GM18526 (cell line): Measurements from ENCODE around the gene SLC7A7.

ENCODE experiments used
- POLR2A ChIP-seq: IDR thresholded peaks from 3 replicates; pipeline ENCODE4 v1.6.1; 2011; ENCODE audit not compliant: insufficient read length; ENCODE audit errors: extremely low read depth

SLC7A7 gene

DNA sequence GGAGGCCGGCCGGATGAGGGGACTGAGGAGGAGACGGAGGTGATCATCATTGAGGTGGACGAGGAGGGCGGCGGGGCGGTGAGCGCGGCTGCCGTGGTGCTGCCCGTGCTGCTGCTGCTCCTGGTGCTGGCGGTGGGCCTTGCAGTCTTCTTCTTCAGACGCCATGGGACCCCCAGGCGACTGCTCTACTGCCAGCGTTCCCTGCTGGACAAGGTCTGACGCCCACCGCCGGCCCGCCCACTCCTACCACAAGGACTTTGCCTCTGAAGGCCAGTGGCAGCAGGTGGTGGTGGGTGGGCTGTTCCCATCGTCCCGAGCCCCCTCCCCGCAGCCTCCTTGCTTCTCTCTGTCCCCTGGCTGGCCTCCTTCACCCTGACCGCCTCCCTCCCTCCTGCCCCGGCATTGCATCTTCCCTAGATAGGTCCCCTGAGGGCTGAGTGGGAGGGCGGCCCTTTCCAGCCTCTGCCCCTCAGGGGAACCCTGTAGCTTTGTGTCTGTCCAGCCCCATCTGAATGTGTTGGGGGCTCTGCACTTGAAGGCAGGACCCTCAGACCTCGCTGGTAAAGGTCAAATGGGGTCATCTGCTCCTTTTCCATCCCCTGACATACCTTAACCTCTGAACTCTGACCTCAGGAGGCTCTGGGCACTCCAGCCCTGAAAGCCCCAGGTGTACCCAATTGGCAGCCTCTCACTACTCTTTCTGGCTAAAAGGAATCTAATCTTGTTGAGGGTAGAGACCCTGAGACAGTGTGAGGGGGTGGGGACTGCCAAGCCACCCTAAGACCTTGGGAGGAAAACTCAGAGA lies 30.8 kb upstream of the SLC7A7 start:
- TF ChIP-seq POLR2A = no peak

- no peak for TF ChIP-seq POLR2A
Measured at GRCh38 chr14:22845103-22845394, 29.8 kb upstream of the SLC7A7 start.

GRCh38 chr14:22844221-22845102 lies 29.2 kb upstream of the SLC7A7 start:
- TF ChIP-seq POLR2A = no peak

DNA sequence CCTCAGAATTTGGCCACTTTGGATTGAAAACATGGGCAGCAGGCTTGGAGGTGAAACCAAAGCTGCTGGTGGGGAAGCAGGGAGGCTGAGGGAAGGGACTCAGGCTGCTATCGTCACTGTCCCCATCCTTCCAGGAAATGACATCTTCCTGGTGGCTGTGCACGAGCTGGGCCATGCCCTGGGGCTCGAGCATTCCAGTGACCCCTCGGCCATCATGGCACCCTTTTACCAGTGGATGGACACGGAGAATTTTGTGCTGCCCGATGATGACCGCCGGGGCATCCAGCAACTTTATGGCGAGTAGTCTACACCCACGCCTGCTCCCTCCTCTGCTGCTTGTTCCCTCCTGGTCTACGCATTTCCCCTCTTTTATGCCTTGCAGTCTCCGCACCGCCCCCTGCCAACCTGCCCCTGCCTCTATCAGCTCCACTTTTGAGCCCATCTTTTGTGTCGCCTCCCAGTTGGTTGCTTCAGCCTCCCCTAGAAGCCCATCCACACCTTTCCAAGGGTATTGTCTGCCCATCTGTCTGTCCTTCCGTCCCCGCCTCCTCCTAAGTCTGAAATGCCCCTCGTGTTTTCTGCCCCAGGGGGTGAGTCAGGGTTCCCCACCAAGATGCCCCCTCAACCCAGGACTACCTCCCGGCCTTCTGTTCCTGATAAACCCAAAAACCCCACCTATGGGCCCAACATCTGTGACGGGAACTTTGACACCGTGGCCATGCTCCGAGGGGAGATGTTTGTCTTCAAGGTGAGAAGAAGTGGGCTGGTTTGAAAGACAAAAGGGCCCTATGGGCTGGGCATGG lies 28.1 kb upstream of the SLC7A7 start:
- no peak for TF ChIP-seq POLR2A

- TF ChIP-seq POLR2A = no peak
Measured at GRCh38 chr14:22842211-22843122, 27.2 kb upstream of the SLC7A7 start.

DNA sequence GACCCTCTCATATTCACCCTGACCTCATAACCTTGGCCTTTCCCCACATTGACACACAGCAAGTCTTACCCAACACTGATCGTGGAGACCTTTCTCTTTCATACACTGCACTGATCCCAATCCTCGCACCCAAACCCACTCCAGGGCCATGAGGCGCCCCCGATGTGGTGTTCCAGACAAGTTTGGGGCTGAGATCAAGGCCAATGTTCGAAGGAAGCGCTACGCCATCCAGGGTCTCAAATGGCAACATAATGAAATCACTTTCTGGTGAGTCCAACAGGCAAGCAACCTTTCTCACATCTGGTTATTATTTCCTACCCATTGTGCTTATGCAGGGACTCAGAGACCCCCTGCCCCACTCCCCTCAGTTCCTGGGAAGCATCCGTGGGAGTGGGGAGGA lies 26.5 kb upstream of the SLC7A7 start:
- TF ChIP-seq POLR2A = no peak

GRCh38 chr14:22841311-22841710 lies 26.1 kb upstream of the SLC7A7 start:
- no peak for TF ChIP-seq POLR2A

GRCh38 chr14:22839159-22839779 lies 24.0 kb upstream of the SLC7A7 start:
- no peak for TF ChIP-seq POLR2A

- no peak for TF ChIP-seq POLR2A
Measured at GRCh38 chr14:22838631-22839041, 23.4 kb upstream of the SLC7A7 start.

GRCh38 chr14:22837750-22838538 lies 22.7 kb upstream of the SLC7A7 start:
- no peak for TF ChIP-seq POLR2A

- no peak for TF ChIP-seq POLR2A
Measured at GRCh38 chr14:22837114-22837749, 22.0 kb upstream of the SLC7A7 start.

DNA sequence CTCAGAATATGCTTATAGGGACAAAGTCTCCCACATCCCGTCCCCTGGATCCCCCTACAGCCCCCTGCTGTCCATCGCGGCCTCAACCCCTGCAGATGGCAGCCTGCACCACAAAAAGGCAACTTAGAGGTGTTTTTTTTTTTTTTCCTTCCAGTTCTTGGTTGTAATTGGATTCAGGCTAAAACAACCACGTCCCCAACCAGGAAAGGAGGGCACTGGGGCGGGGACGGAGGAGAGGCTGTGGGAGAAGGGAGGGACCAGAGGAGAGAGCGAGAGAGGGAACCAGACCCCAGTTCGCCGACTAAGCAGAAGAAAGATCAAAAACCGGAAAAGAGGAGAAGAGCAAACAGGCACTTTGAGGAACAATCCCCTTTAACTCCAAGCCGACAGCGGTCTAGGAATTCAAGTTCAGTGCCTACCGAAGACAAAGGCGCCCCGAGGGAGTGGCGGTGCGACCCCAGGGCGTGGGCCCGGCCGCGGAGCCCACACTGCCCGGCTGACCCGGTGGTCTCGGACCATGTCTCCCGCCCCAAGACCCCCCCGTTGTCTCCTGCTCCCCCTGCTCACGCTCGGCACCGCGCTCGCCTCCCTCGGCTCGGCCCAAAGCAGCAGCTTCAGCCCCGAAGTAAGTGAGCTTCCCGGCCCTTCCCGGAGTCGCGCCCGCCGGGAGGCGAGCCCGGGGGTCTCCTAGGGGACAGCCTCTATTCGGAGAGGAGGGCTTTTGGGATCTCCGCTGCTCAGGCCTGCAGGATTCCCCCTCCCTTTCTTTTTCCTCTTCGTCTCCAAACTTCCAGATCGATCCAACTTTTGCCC lies 21.3 kb upstream of the SLC7A7 start, which contains the start of gene MMP14:
TSS of gene MMP14 (plus strand) at position 285 of the 813 bp plus-strand sequence. CDS start at position 518, 233 bp downstream.
- no peak for TF ChIP-seq POLR2A
